PC-9 (cell line): Measurements from ENCODE around the gene DPH7.

Experiments used
- EZH2 ChIP-seq: fragments of 200-600 bp; sonication (generic); IDR thresholded peaks from 2 replicates; pipeline ENCODE4 v1.8.0; 2017; ENCODE audit warnings: antibody characterized with exemption, low read depth
- TF ChIP-seq, protein P1 (sequence below): fragments of 200-600 bp; sonication (generic); conservative IDR thresholded peaks from 2 replicates; pipeline ENCODE4 v1.6.1; 2017; ENCODE audit warnings: mixed run types, antibody characterized with exemption, mild to moderate bottlenecking, moderate library complexity

DNA sequence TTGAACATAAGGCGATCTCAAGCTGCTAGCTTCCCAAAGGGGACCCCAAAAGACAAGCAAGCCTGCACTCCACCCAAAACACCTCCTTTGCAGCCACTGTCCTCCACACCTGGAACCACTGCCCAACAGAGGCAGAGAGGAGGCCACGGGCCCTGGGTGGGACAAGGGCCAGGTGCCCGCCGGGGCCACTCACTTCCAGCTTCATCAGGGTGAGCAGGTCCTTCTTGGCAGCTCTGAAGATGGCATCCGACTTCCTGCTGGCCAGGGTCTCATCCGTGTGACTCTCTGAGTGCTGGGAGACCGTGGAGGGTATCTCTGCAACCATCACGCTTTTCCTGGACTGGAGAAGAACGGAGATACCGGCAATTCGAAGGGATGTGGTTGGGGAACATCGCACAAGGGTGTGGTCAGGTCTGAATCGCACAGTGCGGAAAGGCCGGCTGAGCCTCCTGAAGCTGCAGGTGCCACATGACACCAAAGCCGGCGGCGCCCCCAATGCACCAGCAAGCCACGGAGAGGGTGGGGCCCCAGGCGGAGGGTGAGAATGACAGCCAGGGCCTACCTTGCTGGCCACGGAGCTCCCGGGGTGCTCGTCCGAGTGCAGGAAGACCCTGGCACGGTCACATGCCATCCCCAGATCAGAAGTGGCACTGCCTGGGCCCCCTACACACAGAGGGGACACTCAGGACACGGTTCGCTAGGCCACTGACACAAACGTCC lies 73.1 kb downstream of the DPH7 start:
- TF ChIP-seq EZH2 = no peak
- TF ChIP-seq, protein P1, sequence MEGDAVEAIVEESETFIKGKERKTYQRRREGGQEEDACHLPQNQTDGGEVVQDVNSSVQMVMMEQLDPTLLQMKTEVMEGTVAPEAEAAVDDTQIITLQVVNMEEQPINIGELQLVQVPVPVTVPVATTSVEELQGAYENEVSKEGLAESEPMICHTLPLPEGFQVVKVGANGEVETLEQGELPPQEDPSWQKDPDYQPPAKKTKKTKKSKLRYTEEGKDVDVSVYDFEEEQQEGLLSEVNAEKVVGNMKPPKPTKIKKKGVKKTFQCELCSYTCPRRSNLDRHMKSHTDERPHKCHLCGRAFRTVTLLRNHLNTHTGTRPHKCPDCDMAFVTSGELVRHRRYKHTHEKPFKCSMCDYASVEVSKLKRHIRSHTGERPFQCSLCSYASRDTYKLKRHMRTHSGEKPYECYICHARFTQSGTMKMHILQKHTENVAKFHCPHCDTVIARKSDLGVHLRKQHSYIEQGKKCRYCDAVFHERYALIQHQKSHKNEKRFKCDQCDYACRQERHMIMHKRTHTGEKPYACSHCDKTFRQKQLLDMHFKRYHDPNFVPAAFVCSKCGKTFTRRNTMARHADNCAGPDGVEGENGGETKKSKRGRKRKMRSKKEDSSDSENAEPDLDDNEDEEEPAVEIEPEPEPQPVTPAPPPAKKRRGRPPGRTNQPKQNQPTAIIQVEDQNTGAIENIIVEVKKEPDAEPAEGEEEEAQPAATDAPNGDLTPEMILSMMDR = no peak
